RWPE1 (cell line): Measurements from ENCODE around the gene LARP7.
A peak's percentile ranks its signal among the peaks of the same experiment; 100 is the strongest.

Experiments
- CTCF ChIA-PET: fragments of 350-600 bp; sonication (Branson Sonifier 250); formaldehyde crosslinking; extraction: SDS; loops from one replicate; lab custom pipeline; 2021; lab: Yijun Ruan, JAX
- POLR2A ChIA-PET: fragments of 400-600 bp; formaldehyde crosslinking; extraction: SDS; loops from one replicate; lab custom pipeline; 2020; ENCODE audit warnings: antibody characterized with exemption; ENCODE audit not compliant: low non-redundant PET; lab: Yijun Ruan, JAX
- DNase-seq: peaks from one replicate; pipeline ENCODE4 v3.0.0; 2012; ENCODE audit warnings: low spot score
- H3K27ac ChIP-seq: fragments of 450-650 bp; 2 replicates; pipeline ENCODE4 v1.5.1; 2017
- CTCF ChIP-seq: fragments of 450-650 bp; conservative IDR thresholded peaks from 2 replicates; pipeline ENCODE4 v1.5.1; 2017; ENCODE audit warnings: low read depth, mild to moderate bottlenecking

The LARP7 gene

DNA sequence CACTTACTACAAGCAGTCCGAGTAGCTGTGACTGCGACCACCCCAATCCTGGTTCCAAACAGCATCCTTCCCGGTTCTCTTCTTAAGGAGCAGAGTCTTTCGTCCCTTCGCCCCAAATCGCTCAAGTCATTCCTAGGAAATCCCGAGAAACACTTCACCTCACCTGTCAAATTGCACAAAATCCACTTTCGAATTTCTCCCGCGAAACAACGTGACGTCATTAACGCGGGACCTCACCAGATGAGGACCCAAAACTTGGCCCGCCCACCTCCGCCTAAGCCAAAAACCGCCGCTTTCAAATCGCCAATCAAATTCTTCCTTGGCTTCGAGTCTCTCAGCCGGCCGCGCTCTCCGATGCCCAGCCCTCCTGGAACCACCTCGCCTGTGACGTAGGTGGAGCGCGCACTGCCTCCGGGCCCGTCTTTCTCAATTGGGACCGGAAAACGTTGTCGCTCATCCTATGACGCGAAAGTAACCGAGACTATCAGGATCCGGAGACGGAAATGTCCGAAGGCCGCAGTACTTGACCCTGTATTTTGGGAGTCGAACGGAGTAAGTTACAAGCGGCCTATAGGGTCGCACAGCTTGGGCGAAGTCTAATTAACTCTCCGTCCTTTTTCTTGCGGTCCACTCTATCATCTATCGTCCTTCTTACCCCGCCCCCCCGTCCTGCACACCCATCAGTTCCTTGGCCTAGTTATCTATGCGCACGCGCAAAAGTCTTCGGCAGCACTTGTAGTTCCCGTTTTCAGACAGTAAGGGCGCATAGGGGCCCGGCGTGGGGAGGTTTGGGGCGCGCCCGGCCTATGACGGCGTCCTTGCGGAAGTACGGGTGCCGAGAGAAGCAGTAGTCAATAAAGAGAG is at the start of gene LARP7, which contains the start of gene ZGRF1:
Gene LARP7 (plus strand): TSS at position 456 of the 864 bp plus-strand sequence. CDS start 7,527 bp downstream, outside the sequence.
Gene ZGRF1 (minus strand): TSS at position 222 of the 864 bp plus-strand sequence. CDS start 3,733 bp downstream, outside the sequence.
- POLR2A ChIA-PET: no interaction called here
- DNase-seq: peak; percentile 92
- CTCF ChIA-PET: interaction anchor here (0.7 to 0.9 kb wide), 3 partner anchors 9 to 345 kb away, joined by 3 to 4 read pairs (median 3); no protein-coding TSS in a partner anchor
- peak; percentile 92 for TF ChIP-seq CTCF
- H3K27ac ChIP-seq: peak within 1 kb of the TSS; percentile 92

DNA sequence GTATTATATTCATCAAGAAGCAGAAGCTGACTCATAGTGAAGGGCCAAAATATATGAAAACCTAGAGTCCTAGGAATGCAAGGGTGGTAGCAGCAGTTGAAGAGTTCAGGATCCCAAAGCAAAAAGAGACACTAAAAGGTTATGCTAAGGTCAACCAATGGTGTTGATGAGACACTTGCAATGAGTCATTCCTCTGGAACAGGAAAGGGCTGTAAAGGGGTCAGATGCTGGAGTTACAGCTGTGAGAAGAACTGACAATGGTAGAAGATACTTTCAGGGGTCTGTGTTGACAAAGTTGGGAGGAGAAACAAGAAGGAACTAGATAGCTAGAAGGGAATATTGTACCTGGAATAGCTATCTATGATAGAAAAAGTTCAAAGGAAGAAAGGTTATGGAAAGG is 47.7 kb upstream of the LARP7 start:
- DNase-seq: no peak
- ChIA-PET CTCF (no interaction called here), POLR2A (no interaction called here)
- TF ChIP-seq CTCF: no peak
- no peak overlapping the region for H3K27ac ChIP-seq

- no peak for TF ChIP-seq CTCF
- ChIA-PET CTCF (interaction anchor here (0.7 kb wide), 1 partner anchor 892 kb away, joined by 3 read pairs; no protein-coding TSS in a partner anchor), POLR2A (no interaction called here)
- no peak for DNase-seq
- H3K27ac ChIP-seq: no peak overlapping the region
Observed at GRCh38 chr4:112591593-112591992, 45.4 kb upstream of the LARP7 start.

- POLR2A ChIA-PET: no interaction called here
- H3K27ac ChIP-seq: no peak overlapping the region
- CTCF ChIA-PET: no interaction called here
- no peak for TF ChIP-seq CTCF
- no peak for DNase-seq
Observed at GRCh38 chr4:112592717-112593116, 44.2 kb upstream of the LARP7 start.

GRCh38 chr4:112593438-112594133 is 43.4 kb upstream of the LARP7 start:
- no peak for DNase-seq
- ChIA-PET POLR2A (no interaction called here), CTCF (no interaction called here)
- no peak overlapping the region for H3K27ac ChIP-seq
- no peak for TF ChIP-seq CTCF

DNA sequence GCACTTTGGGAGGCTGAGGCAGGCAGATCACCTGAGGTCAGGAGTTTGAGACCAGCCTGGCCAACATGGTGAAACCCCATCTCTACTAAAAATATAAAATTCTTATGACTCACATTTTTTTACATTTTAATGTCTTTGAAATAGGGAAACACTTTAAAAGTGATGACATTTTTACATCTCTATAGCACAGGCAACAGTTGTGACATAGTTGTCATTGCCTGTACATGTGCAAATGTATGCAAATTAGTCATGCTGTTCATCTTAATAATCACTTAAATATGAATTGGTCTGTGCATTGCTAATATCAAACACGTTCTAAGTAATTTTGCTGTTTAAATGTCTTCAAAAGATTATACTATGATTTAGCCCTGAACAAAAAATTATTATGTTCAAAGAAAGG is 42.0 kb upstream of the LARP7 start:
- no peak for DNase-seq
- no peak overlapping the region for H3K27ac ChIP-seq
- CTCF ChIA-PET: no interaction called here
- POLR2A ChIA-PET: no interaction called here
- no peak for TF ChIP-seq CTCF
